Esophagus squamous epithelium (tissue), 4 donors: Measurements from ENCODE around the gene NUP188.

Experiments used
- CTCF ChIP-seq, 6 experiments: fragments of 450-650 bp in 4 of 6; fragments of 200-600 bp in 2 of 6; sonication (generic) in 2 of 6; IDR thresholded peaks; one replicate each; pipeline ENCODE4 v1.5.1; 2016 to 2019; ENCODE audit warnings: antibody characterized with exemption in 6 of 6, mild to moderate bottlenecking in 4 of 6, moderate library complexity in 4 of 6
- POLR2A ChIP-seq, 4 donors: fragments of 450-650 bp; IDR thresholded peaks; one replicate each; pipeline ENCODE4 v1.6.1; 2017; ENCODE audit warnings: antibody characterized with exemption in 4 of 4, mild to moderate bottlenecking in 4 of 4, moderate library complexity in 3 of 4

DNA sequence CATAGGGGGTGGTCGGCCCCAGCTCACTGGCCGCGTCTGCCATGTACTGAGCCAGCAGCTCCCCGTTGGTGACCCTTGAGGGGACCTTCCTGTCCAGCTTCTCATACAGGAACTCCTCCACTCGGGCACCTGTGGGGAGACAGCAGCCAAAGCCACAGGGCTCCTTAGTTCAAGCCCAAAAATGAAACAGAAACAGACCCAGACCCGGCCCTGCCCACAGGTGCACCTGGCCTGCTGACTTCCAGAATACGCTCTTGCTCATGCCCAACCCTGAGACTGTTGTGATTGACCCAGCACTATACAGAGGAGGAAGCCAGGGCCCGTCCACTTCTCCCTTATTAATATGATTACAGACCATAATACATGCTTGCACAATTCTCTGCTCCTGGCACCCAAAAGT lies 73.6 kb downstream of the NUP188 start:
- TF ChIP-seq CTCF (IDR thresholded peaks at IDR 0.05) (no peak), POLR2A (IDR thresholded peaks at IDR 0.05) (no peak)
